Heart left ventricle (tissue), 16 donors: Measurements from ENCODE around the gene SLC25A3. TPM values are rescaled to one million over a fixed set of nuclear protein-coding genes. Genes with fewer than 3 reads are reported as not detected.
A peak's percentile ranks its signal among the peaks of the same experiment; 100 is the strongest.

Experiments
- ATAC-seq, 4 donors: fragments of 200-7000 bp; cut with Tn5 transposase; one replicate each; pipeline ENCODE4 v1.9.1; 2020 to 2022; ENCODE audit warnings: moderate library complexity in 4 of 4, mild to moderate bottlenecking in 3 of 4, moderate number of reproducible peaks in 1 of 4
- DNase-seq, 5 donors: peaks; one replicate each; pipeline ENCODE4 v3.0.0-alpha.2; 2020
- H3K27ac ChIP-seq, 12 donors: fragments of 200-600 bp; sonication (generic) in 4 of 12; one replicate each; pipeline versions ENCODE4 v1.5.0 to v1.8.0; 2016 to 2022; ENCODE audit warnings: mild to moderate bottlenecking in 2 of 12
- H3K27me3 ChIP-seq, 9 donors: fragments of 200-600 bp; sonication (generic) in 2 of 9; one replicate each; pipeline versions ENCODE4 v1.5.1 to v1.8.0; 2016 to 2022; ENCODE audit warnings: mild to moderate bottlenecking in 3 of 9
- H3K36me3 ChIP-seq, 9 donors: fragments of 200-600 bp; sonication (generic) in 2 of 9; one replicate each; pipeline versions ENCODE4 v1.5.0 to v1.8.0; 2018 to 2022; ENCODE audit warnings: mild to moderate bottlenecking in 2 of 9
- H3K4me1 ChIP-seq, 12 donors: fragments of 200-600 bp; sonication (generic) in 4 of 12; one replicate each; pipeline versions ENCODE4 v1.5.0 to v1.8.0; 2016 to 2022; ENCODE audit warnings: mild to moderate bottlenecking in 3 of 12
- H3K4me3 ChIP-seq, 12 donors: fragments of 200-600 bp; sonication (generic) in 4 of 12; one replicate each; pipeline versions ENCODE4 v1.5.0 to v1.8.0; 2017 to 2022; ENCODE audit warnings: mild to moderate bottlenecking in 9 of 12, moderate library complexity in 4 of 12
- H3K9me3 ChIP-seq, 12 donors: fragments of 200-600 bp; sonication (generic) in 4 of 12; one replicate each; pipeline versions ENCODE4 v1.5.0 to v1.8.0; 2016 to 2022; ENCODE audit warnings: mild to moderate bottlenecking in 1 of 12
- POLR2A ChIP-seq, 2 donors: fragments of 450-650 bp; IDR thresholded peaks; one replicate each; pipeline ENCODE4 v1.6.1; 2017; ENCODE audit warnings: antibody characterized with exemption in 2 of 2, mild to moderate bottlenecking in 2 of 2, moderate library complexity in 2 of 2
- WGBS, 4 donors: extraction: QIAGEN DNeasy Blood & Tissue Kit in 2 of 4; methylation state at CpG; one replicate each; pipeline versions ENCODE4 v1.1.5 to v1.1.7; 2013 to 2018; 5-methylcytosine and 5-hydroxymethylcytosine counted together
- intact Hi-C, 10 donors: fragments of 100-400 bp; cut with DNase I; formaldehyde crosslinking; loops; one replicate each; pipeline versions ENCODE4 v1.11.1 to v1.14.2; 2022
- polyA plus RNA-seq, 2 donors: library from polyadenylated mRNA; stranded (reverse); fragments of 200-250 nt; gene quantifications; one replicate each; pipeline ENCODE4 v1.2.3, GENCODE V29; 2013
- total RNA-seq, 9 donors: library from RNA; depleted of rRNA in 2 of 9; stranded (reverse); fragments of >200 nt in 2 of 9; fragmentation: NEBNext Ultra II Directional in 3 of 9; extraction: Animal tissue kit (Norgen Biotek cat#: 25700) in 3 of 9; gene quantifications; one replicate each; pipeline versions ENCODE4 v1.1.0 to v1.2.4, GENCODE V29; 2016 to 2023
- TF ChIP-seq, protein P1 (sequence below), 12 donors: fragments of 200-600 bp; sonication (generic) in 4 of 12; IDR thresholded peaks; one replicate each; pipeline versions ENCODE4 v1.5.0 to v1.8.0; 2018 to 2022; ENCODE audit warnings: antibody characterized with exemption in 12 of 12, mild to moderate bottlenecking in 5 of 12
- donor health status: ischemic (EF 13 %, LVEDD 7.1; RV severe dilation, severe dysfunction).
- donor health status: healthy with polysubstance abuse.
- donor health status: DM: no; HTN: yes; CAD: no.
- donor health status: DM: no; HTN: no; CAD: no.
- donor health status: ischemic (EF 25% LVEDD 6.9; RV normal size, moderate dysfunction).
- donor health status: ischemic (EF 25% LVEDD 5.7; RV mildly dilated, moderate dysfunction).
- donor health status: healthy.
- donor health status: DM: yes; HTN: yes; CAD: no.
- donor health status: ischemic (EF 35%, LVEDD 5.7; RV mildly dilated, moderate dysfunction).
- donor health status: nonischemic (EF 11% LVEDD 7.7; RV severe dilation, severe dysfunction).
- donor health status: DM: yes; HTN: yes; CAD: no.
- donor health status: PGD.
- donor health status: ischemic (EF 29% LVEDD 5.4; RV normal size, mild dysfunction).
- donor health status: nonischemic (EF 23%, LVEDD 6.1; RV moderate dilation, normal function).

The SLC25A3 gene
- total and polyA plus RNA-seq, 11 donors = 852 to 2,779 (median 1,563) TPM

- Histone ChIP-seq H3K9me3 (no peaks in the 10 kb centered on the region), H3K27ac (no peak overlapping the region), H3K27me3 (no peaks in the 10 kb centered on the region), H3K36me3 (peaks cover 0 to 62% (median 46%) of the 10 kb centered on the region in 9 donors), H3K4me1 (peaks cover 0 to 12% (median 8%) of the 10 kb centered on the region in 12 donors), H3K4me3 (no peak overlapping the region)
- no peak for ATAC-seq
- no peak for DNase-seq
- no peak for TF ChIP-seq POLR2A (IDR thresholded peaks at IDR 0.05)
- TF ChIP-seq, protein P1, sequence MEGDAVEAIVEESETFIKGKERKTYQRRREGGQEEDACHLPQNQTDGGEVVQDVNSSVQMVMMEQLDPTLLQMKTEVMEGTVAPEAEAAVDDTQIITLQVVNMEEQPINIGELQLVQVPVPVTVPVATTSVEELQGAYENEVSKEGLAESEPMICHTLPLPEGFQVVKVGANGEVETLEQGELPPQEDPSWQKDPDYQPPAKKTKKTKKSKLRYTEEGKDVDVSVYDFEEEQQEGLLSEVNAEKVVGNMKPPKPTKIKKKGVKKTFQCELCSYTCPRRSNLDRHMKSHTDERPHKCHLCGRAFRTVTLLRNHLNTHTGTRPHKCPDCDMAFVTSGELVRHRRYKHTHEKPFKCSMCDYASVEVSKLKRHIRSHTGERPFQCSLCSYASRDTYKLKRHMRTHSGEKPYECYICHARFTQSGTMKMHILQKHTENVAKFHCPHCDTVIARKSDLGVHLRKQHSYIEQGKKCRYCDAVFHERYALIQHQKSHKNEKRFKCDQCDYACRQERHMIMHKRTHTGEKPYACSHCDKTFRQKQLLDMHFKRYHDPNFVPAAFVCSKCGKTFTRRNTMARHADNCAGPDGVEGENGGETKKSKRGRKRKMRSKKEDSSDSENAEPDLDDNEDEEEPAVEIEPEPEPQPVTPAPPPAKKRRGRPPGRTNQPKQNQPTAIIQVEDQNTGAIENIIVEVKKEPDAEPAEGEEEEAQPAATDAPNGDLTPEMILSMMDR (IDR thresholded peaks at IDR 0.05) = no peak
- intact Hi-C loops = loop anchor here in 7 of 10 donors (5.0 to 10.0 kb wide), 2 partner anchors 84 to 227 kb away; no protein-coding TSS in a partner anchor
These were observed 57.8 kb downstream of the SLC25A3 start for GRCh38 chr12:98651328-98651727.

- Histone ChIP-seq H3K36me3 (peaks cover 0 to 79% (median 56%) of the 10 kb centered on the region in 9 donors), H3K4me3 (no peak overlapping the region), H3K4me1 (no peaks in the 10 kb centered on the region), H3K27me3 (no peaks in the 10 kb centered on the region), H3K9me3 (no peaks in the 10 kb centered on the region), H3K27ac (no peak overlapping the region)
- ATAC-seq (no peak), DNase-seq (no peak)
- TF ChIP-seq POLR2A (IDR thresholded peaks at IDR 0.05) = no peak
- TF ChIP-seq, protein P1 (IDR thresholded peaks at IDR 0.05) = peak; percentile 42 to 72 (median 57)
- WGBS, 4 donors = 83 to 94% (median 92%) methylated on average over 1 of the region's 1 CpG
- intact Hi-C loops = loop anchor here in 8 of 10 donors (2.0 to 10.0 kb wide), 3 partner anchors 87 to 229 kb away; no protein-coding TSS in a partner anchor
These were observed 60.5 kb downstream of the SLC25A3 start for GRCh38 chr12:98653866-98654493.

Other genes starting within 250 kb of the SLC25A3 start
- gene TMPO, start 78.1 kb upstream of the SLC25A3 start, total RNA-seq = 10 to 100 TPM; 11.2 to 30.5 (median 19.4) TPM
- 10 to 100 TPM; 11.4 to 16.5 TPM for gene TMPO, start 78.1 kb upstream of the SLC25A3 start, polyA plus RNA-seq
- 10 to 100 TPM in 1 of 9 donors, 1 to 10 TPM in 8; 3.6 to 16.5 (median 4.8) TPM for gene IKBIP, start 51.1 kb downstream of the SLC25A3 start, total RNA-seq
- gene IKBIP, start 51.1 kb downstream of the SLC25A3 start, polyA plus RNA-seq = 10 to 100 TPM in 1 of 2 donors, 1 to 10 TPM in 1; 6.1 to 11.4 TPM
- 10 to 100 TPM in 1 of 9 donors, 1 to 10 TPM in 8; 2.9 to 11.6 (median 3.8) TPM for gene APAF1, start 51.6 kb downstream of the SLC25A3 start, total RNA-seq
- gene APAF1, start 51.6 kb downstream of the SLC25A3 start, polyA plus RNA-seq = 1 to 10 TPM; 2.5 to 3.7 TPM